H9 (cell line): Measurements from ENCODE around the gene E4F1. TPM values are rescaled to one million over a fixed set of nuclear protein-coding genes. Genes with fewer than 3 reads are reported as not detected.
A peak's percentile ranks its signal among the peaks of the same experiment; 100 is the strongest.

Source experiments
- DNase-seq: peaks from one replicate; pipeline ENCODE4 v3.0.0-alpha.2; 2017
- H2AFZ ChIP-seq: one replicate; pipeline ENCODE4 v1.6.1; 2013; ENCODE audit warnings: mild to moderate bottlenecking, low read length, control low read depth, moderate library complexity
- H2AK5ac ChIP-seq: 2 replicates; pipeline ENCODE4 v1.6.1; 2013; ENCODE audit warnings: low read length, control low read depth, mixed read lengths; ENCODE audit not compliant: insufficient read length
- H2BK120ac ChIP-seq: one replicate; pipeline ENCODE4 v1.6.1; 2013; ENCODE audit warnings: low read depth, mild to moderate bottlenecking, low read length, control low read depth, inconsistent platforms; ENCODE audit not compliant: poor library complexity, severe bottlenecking
- H2BK12ac ChIP-seq: 2 replicates; pipeline ENCODE4 v1.6.1; 2013; ENCODE audit warnings: low read length, control low read depth, mixed read lengths, low read depth; ENCODE audit not compliant: insufficient read length
- H2BK15ac ChIP-seq: 2 replicates; pipeline ENCODE4 v1.6.1; 2013; ENCODE audit warnings: low read depth, low read length, control low read depth
- H2BK20ac ChIP-seq: one replicate; pipeline ENCODE4 v1.6.1; 2013; ENCODE audit warnings: low read depth, mild to moderate bottlenecking, low read length, control low read depth, inconsistent platforms; ENCODE audit not compliant: poor library complexity, severe bottlenecking
- H2BK5ac ChIP-seq: 2 replicates; pipeline ENCODE4 v1.6.1; 2013; ENCODE audit warnings: low read length, control low read depth, mixed read lengths; ENCODE audit not compliant: insufficient read length
- H3K14ac ChIP-seq: 2 replicates; pipeline ENCODE4 v1.6.1; 2013; ENCODE audit warnings: low read length, control low read depth; ENCODE audit not compliant: insufficient read depth
- H3K18ac ChIP-seq: 2 replicates; pipeline ENCODE4 v1.6.1; 2013; ENCODE audit warnings: low read depth, mild to moderate bottlenecking, mixed read lengths, low read length, control low read depth; ENCODE audit not compliant: insufficient read length
- H3K23ac ChIP-seq: 2 replicates; pipeline ENCODE4 v1.6.1; 2013; ENCODE audit warnings: low read length, control low read depth, mixed read lengths, low read depth; ENCODE audit not compliant: insufficient read length
- H3K23me2 ChIP-seq: 2 replicates; pipeline ENCODE4 v1.6.1; 2013; ENCODE audit warnings: low read depth, mild to moderate bottlenecking, mixed read lengths, low read length, control low read depth; ENCODE audit not compliant: insufficient read length, poor library complexity, severe bottlenecking
- H3K27ac ChIP-seq: 2 replicates; pipeline ENCODE4 v1.5.1; 2013; ENCODE audit warnings: low read length, control low read depth, mixed read lengths, low read depth; ENCODE audit not compliant: insufficient read length
- H3K27me3 ChIP-seq: 2 replicates; pipeline ENCODE4 v1.6.1; 2013; ENCODE audit warnings: low read length, control low read depth, inconsistent platforms; ENCODE audit not compliant: insufficient read depth
- H3K4ac ChIP-seq: 2 replicates; pipeline ENCODE4 v1.6.1; 2013; ENCODE audit warnings: low read depth, mild to moderate bottlenecking, control low read depth, inconsistent platforms, low read length, moderate library complexity
- H3K4me1 ChIP-seq: 2 replicates; pipeline ENCODE4 v1.6.1; 2013; ENCODE audit warnings: low read length, control low read depth, inconsistent platforms; ENCODE audit not compliant: insufficient read depth
- H3K4me2 ChIP-seq: 2 replicates; pipeline ENCODE4 v1.6.1; 2013; ENCODE audit warnings: low read length, control low read depth, mixed read lengths; ENCODE audit not compliant: insufficient read length, insufficient read depth
- H3K56ac ChIP-seq: 2 replicates; pipeline ENCODE4 v1.6.1; 2013; ENCODE audit warnings: low read depth, mild to moderate bottlenecking, mixed read lengths, low read length, control low read depth; ENCODE audit not compliant: insufficient read length
- H3K79me1 ChIP-seq: 2 replicates; pipeline ENCODE4 v1.6.1; 2013; ENCODE audit warnings: low read depth, mild to moderate bottlenecking, moderate library complexity, low read length, control low read depth, inconsistent platforms; ENCODE audit not compliant: insufficient read depth, poor library complexity, severe bottlenecking
- H3K79me2 ChIP-seq: 2 replicates; pipeline ENCODE4 v1.6.1; 2013; ENCODE audit warnings: low read length, control low read depth, inconsistent platforms; ENCODE audit not compliant: insufficient read depth
- H3K9ac ChIP-seq: 2 replicates; pipeline ENCODE4 v1.6.1; 2013; ENCODE audit warnings: low read length, control low read depth, mixed read lengths; ENCODE audit not compliant: insufficient read length; ENCODE audit errors: extremely low read depth
- H3K9me3 ChIP-seq: one replicate; pipeline ENCODE4 v1.6.1; 2013; ENCODE audit warnings: low read depth, low read length, inconsistent platforms; ENCODE audit not compliant: control insufficient read depth
- H3T11ph ChIP-seq: one replicate; pipeline ENCODE4 v1.6.1; 2013; ENCODE audit warnings: mild to moderate bottlenecking, low read length, control low read depth, inconsistent platforms
- H4K20me1 ChIP-seq: one replicate; pipeline ENCODE4 v1.6.1; 2013; ENCODE audit not compliant: control insufficient read depth, insufficient read length, insufficient read depth
- H4K5ac ChIP-seq: 2 replicates; pipeline ENCODE4 v1.6.1; 2013; ENCODE audit warnings: low read depth, mild to moderate bottlenecking, mixed read lengths, low read length, control low read depth; ENCODE audit not compliant: insufficient read length
- H4K8ac ChIP-seq: replicated peaks from 2 replicates; pipeline ENCODE4 v1.6.1; 2013; ENCODE audit warnings: low read length, control low read depth, mixed read lengths, low read depth; ENCODE audit not compliant: insufficient read length
- H4K91ac ChIP-seq: 2 replicates; pipeline ENCODE4 v1.6.1; 2013; ENCODE audit warnings: low read depth, mild to moderate bottlenecking, moderate library complexity, mixed read lengths, low read length, control low read depth; ENCODE audit not compliant: insufficient read length
- H3K27ac Mint-ChIP-seq, 3 experiments: 2 replicates in 2 of 3; 3 replicates in 1 of 3; pipeline ENCODE4 v1.8.0; 2020 to 2021; ENCODE audit warnings: mixed read lengths in 3 of 3, mild to moderate bottlenecking in 1 of 3, moderate library complexity in 1 of 3
- H3K27me3 Mint-ChIP-seq: 2 replicates; pipeline ENCODE4 v1.8.0; 2021; ENCODE audit warnings: low read depth, mild to moderate bottlenecking, moderate library complexity, mixed read lengths
- H3K36me3 Mint-ChIP-seq, 3 experiments: 2 replicates in 2 of 3; 3 replicates in 1 of 3; pipeline ENCODE4 v1.8.0; 2020 to 2021; ENCODE audit warnings: low read depth in 3 of 3, mixed read lengths in 3 of 3; ENCODE audit not compliant: insufficient read depth in 1 of 3
- H3K4me1 Mint-ChIP-seq, 2 experiments: 2 replicates each; pipeline ENCODE4 v1.8.0; 2020; ENCODE audit warnings: mixed read lengths in 2 of 2
- H3K4me3 Mint-ChIP-seq, 2 experiments: 2 replicates in 1 of 2; 3 replicates in 1 of 2; pipeline ENCODE4 v1.8.0; 2020 to 2021; ENCODE audit warnings: mild to moderate bottlenecking in 2 of 2, mixed read lengths in 2 of 2, moderate library complexity in 1 of 2
- H3K9me3 Mint-ChIP-seq, 2 experiments: 2 replicates in 1 of 2; 3 replicates in 1 of 2; pipeline ENCODE4 v1.8.0; 2020; ENCODE audit warnings: mild to moderate bottlenecking in 2 of 2, mixed read lengths in 2 of 2, moderate library complexity in 1 of 2
- CTCF ChIP-seq: fragments of 200-600 bp; sonication (generic); conservative IDR thresholded peaks from 3 replicates; pipeline ENCODE4 v1.8.0; 2021; ENCODE audit warnings: antibody characterized with exemption, mild to moderate bottlenecking
- WGBS: extraction: QIAGEN DNeasy Blood & Tissue Kit; methylation state at CpG from one replicate; pipeline ENCODE4 v1.1.7; 2013; ENCODE audit warnings: missing lambda C conversion rate, low lambda C conversion rate, mixed read lengths; ENCODE audit not compliant: insufficient read length; ENCODE audit errors: extremely low coverage; 5-methylcytosine and 5-hydroxymethylcytosine counted together
- total RNA-seq: library from RNA; stranded (reverse); gene quantifications from 2 replicates; pipeline ENCODE4 v1.2.1, GENCODE V29; 2021

Gene E4F1
- total RNA-seq, 1 experiment from 2014 or later, result 35.9 TPM

GRCh38 chr16:2278272-2278608, 54.8 kb downstream of the E4F1 start:
- peaks cover 0 to 4% (median 3%) of the 10 kb centered on the region in 3 experiments; a peak in 4 of 7 replicates for H3K36me3 Mint-ChIP-seq
- no peak overlapping the region for H2AK5ac ChIP-seq
- TF ChIP-seq CTCF, result peak; percentile 56
- no peak overlapping the region for H3K56ac ChIP-seq
- no peak overlapping the region for H3K27ac Mint-ChIP-seq
- no peaks in the 10 kb centered on the region for H3K9me3 Mint-ChIP-seq
- no peak overlapping the region for H4K8ac ChIP-seq
- no peaks in the 10 kb centered on the region for H3K79me1 ChIP-seq
- no peak overlapping the region for H2BK120ac ChIP-seq
- DNase-seq, result peak; percentile 56
- H2AFZ ChIP-seq, result no peak overlapping the region
- no peak overlapping the region for H2BK20ac ChIP-seq
- no peak overlapping the region for H4K5ac ChIP-seq
- H3T11ph ChIP-seq, result no peak overlapping the region
- H2BK15ac ChIP-seq, result no peak overlapping the region
- H3K4ac ChIP-seq, result no peak overlapping the region
- no peaks in the 10 kb centered on the region for H3K23me2 ChIP-seq
- no CpG with 5 or more reads among the region's 14 CpGs for WGBS
- no peaks in the 10 kb centered on the region for H3K27me3 ChIP-seq
- H3K27ac ChIP-seq, result no peak overlapping the region
- H3K23ac ChIP-seq, result no peak overlapping the region
- peaks cover 5 to 17% of the 10 kb centered on the region in 2 experiments for H3K4me1 Mint-ChIP-seq
- no peak overlapping the region; the same call in 1 of the 2 replicates for H3K14ac ChIP-seq
- H2BK5ac ChIP-seq, result no peak overlapping the region
- H4K20me1 ChIP-seq, result no peaks in the 10 kb centered on the region
- no peaks in the 10 kb centered on the region for H3K9me3 ChIP-seq
- no peak overlapping the region for H3K4me3 Mint-ChIP-seq
- no peaks in the 10 kb centered on the region for H3K79me2 ChIP-seq
- H3K4me2 ChIP-seq, result no peak overlapping the region
- H3K18ac ChIP-seq, result no peak overlapping the region
- no peaks in the 10 kb centered on the region for H3K4me1 ChIP-seq
- H2BK12ac ChIP-seq, result no peak overlapping the region
- H4K91ac ChIP-seq, result no peak overlapping the region
- peaks cover 7% of the 10 kb centered on the region; the same call in 1 of the 2 replicates for H3K27me3 Mint-ChIP-seq
- H3K9ac ChIP-seq, result no peak overlapping the region
